ENCODE data around the gene FOXA3. TPM values are rescaled to one million over a fixed set of nuclear protein-coding genes. Genes with fewer than 3 reads are reported as not detected.
"Not testable (repeated sequence)": the region's sequence is repeated elsewhere in the genome, so short reads cannot be mapped to it uniquely, and the experiment has no call there.

FOXA3 gene
- total RNA-seq, 1 donor from 2014 or later: not detected

GRCh38 chr19:45828523-45828922 is 35.6 kb upstream of the FOXA3 start:
- DNase-seq (ENCODE audit: low spot score): no peak

- no peak for DNase-seq (ENCODE audit: low spot score)
These were observed 35.2 kb upstream of the FOXA3 start for GRCh38 chr19:45828945-45829344.

- no peak for DNase-seq (ENCODE audit: low spot score)
These were observed 29.2 kb upstream of the FOXA3 start for GRCh38 chr19:45834970-45835369.

GRCh38 chr19:45842198-45842597 is 21.9 kb upstream of the FOXA3 start:
- no peak for DNase-seq (ENCODE audit: low spot score)

DNA sequence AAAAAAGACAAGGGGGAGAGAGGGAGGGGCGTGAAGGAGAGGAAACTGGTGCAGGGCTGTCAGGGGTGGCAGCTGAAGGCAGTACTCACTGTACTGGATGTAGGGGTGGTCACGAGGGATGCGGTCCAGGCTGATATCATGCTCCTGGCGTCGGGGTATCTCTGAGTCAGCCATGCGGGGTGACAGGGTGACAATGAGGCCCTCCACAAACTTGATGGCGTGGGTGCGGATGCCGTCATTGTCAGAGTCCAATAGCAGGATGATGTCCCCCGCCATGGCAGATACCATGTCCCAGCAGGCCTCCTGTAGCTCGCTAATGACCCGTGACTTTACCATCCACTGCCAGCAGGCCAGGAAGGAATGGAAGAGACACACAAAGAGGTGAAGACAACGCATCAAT is 16.5 kb upstream of the FOXA3 start:
- no peak for DNase-seq (ENCODE audit: low spot score)

DNA sequence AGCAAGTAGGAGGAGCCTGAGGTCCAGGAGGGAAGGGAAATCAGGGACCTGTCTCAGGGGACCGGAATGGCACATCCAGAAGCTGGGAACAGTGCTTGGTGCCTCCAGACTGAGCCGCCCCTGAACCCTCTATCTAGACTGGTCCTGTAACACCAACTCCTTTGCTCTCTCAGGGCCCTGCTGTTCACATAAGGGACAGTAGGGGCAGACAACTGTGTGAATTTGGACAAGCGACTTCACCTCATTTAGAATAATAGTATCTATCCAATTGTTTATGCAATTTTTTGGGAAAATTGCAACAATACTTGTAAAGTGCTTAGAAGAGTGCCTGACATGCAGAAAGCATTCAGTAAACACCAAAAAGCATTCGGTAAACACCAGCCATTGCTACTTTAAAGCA is 15.2 kb upstream of the FOXA3 start:
- no peak for DNase-seq (ENCODE audit: low spot score)

- DNase-seq (ENCODE audit: low spot score): no peak
These were observed 11.9 kb upstream of the FOXA3 start for GRCh38 chr19:45852145-45852750.

DNA sequence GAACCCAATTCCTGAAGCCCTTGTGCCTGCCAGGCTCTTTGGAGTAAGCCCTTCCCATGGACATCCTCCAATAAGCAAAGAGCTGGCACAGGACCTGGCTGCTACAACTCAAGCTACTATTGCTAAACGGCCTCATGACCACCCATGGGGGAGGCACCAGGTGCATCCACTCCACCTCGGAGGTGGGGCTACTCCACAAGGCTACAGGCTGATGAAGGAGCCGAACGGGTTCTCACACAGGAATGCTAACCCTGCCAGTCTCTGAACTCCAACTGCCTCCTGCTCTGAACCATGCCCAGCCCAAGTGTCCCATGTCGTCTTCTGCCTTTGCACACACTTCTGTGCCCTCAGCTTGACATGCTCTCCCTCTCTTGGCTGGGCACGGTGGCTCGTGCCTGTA is 11.1 kb upstream of the FOXA3 start:
- DNase-seq (ENCODE audit: low spot score): no peak

DNA sequence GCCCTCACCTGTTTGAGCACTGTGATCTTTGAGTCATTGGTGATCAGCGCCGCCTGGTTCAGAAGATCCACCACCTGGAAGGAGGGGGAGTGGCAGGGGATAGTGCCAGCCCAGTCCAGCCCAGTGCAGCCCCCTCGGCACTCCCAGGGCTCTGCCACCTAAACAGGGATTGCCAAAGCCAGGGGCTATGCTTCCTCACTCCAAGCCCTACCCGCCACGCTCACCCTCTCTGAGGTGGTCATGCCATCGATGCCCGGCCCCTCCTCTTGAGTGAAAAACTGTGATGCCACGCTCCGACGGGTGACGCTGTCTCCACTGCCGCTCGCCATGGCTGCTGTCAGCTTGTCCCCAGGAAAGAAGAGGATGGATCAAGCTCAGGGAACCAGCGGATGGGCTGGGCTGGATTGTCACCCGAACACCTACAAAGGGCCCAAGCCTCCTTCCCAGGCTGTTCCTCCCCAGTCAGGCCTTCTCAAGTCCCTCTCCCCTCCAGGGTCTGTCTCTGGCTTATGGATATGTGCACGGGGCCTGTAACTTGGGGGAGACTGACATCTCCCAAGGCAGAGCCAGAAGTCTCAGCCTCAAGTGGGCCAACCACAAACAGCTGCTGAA is 9.9 kb upstream of the FOXA3 start:
- no peak for DNase-seq (ENCODE audit: low spot score)

GRCh38 chr19:45860359-45861259 is 3.5 kb upstream of the FOXA3 start:
- DNase-seq (ENCODE audit: low spot score): no peak

GRCh38 chr19:45862271-45862563 is 1.9 kb upstream of the FOXA3 start:
- no peak for DNase-seq (ENCODE audit: low spot score)

DNA sequence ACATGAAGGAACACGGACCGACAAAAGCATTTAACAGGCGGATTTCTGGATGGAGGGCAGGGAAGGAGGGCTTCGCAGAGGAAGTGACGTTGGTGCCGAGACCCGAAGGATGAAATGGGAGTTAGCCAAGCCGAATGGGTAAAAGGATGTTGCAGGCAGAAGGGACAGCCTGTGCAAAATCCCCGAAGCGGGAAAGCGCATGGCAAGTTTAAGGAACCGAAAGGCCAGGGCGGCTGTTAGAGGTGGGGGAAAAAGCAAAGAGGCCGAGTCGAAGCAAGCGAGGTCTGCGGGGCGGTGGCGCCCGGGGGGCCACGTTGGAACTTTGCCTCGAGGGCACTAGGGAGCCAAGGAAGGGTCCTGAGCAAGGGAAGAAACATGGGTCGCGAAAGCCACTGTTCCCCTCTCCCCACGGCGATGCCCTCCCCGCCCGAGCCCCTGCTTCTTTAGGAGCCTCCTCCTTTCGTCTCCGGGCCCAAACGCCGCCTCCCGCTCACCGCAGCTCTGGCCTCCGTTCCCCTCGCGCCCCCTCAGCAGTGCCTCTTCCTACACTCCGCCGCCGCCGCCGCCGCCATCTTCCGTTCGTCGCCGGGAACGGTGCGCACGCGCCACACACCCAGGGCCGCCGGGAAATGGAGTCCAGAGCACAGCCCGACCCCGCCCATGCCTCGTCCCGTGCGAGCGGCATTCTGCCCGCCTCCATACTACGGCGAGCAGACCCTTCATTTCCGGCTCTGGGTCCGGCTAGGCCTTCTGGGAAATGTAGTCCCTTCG is 1.4 kb upstream of the FOXA3 start, which contains the start of gene SYMPK:
TSS of gene SYMPK (minus strand) at position 584 of the 771 bp plus-strand sequence. CDS start 8,652 bp downstream, outside the sequence.
- DNase-seq (ENCODE audit: low spot score): peak; percentile 99

DNA sequence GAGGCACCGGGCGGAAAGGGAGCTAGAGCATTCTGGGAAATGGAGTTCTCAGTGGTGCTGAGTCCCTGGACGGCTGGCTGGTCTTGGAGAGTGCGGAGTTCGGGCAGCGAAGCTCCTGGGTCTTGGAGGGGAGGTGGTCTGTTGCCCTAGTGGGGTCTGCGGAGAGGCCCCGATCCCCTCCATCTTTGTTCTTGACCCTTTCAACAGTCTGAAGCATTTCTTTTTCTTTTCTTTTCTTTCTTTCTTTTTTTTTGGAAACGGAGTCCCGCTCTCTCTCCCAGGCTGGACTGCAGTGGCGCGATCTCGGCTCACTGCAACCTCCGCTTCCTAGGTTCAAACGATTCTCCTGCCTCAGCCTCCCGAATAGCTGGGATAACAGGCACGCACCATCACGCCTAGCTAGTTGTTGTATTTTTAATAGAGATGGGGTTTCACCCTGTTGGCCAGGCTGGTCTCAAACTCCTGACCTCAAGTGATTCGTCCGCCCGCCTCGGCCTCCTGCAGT is 739 bp upstream of the FOXA3 start:
- no peak for DNase-seq (ENCODE audit: low spot score)

- DNase-seq (ENCODE audit: low spot score): no peak
These were observed 530 bp downstream of the FOXA3 start for GRCh38 chr19:45864629-45865082.

DNA sequence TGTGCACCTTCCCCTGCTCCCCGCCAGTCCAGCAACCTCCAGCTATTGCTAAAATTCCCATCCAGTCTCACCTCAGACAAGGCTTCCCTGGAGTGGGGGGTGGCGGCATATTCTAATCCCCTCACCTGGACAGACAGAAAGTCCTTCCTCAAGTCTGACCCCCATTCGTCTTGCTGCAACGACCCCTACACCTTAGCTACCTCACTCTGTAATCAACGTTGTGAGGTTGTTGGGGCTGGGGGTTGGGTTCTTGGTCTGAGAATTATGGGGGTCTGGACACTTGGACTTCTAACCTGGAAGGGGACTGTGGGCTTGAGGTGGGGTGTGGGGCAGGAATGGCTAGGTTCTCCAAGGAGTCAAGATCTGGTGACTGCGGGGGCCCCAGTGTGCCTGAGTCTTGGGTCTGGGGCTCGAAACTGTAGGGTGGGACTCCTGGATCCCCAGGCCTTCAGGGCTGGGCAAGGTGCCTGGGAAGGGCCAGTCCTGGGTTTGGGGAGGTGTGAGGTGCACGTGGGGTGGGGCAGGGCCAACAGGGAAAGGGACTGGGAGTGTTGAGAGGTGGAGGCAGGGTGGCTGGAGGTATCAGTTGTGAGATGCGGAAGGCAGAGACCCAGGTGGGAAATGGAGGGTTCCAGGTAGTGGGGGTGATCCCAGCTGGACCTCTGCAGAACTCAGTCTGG is 1.3 kb downstream of the FOXA3 start:
- no peak for DNase-seq (ENCODE audit: low spot score)

GRCh38 chr19:45866400-45867176 is 2.5 kb downstream of the FOXA3 start:
- DNase-seq (ENCODE audit: low spot score): no peak

DNA sequence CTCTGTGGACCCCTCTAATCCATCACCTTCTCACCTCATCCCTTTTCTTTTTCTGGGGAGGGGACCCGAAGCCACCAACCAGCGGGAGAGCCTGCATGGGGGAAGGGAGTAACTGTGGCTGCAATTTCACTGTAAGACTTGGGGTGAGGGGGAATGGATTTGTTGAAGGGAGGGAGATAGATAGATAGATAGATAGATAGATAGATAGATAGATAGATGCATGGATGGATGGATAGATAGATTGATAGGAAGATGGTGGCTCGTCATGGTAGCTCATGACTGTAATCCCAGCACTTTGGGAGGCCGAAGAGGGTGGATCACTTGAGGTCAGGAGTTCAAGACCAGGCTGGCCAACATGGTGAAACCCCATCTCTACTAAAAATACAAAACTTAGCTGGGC is 3.1 kb downstream of the FOXA3 start:
- not testable (repeated sequence) for DNase-seq (ENCODE audit: low spot score)

DNA sequence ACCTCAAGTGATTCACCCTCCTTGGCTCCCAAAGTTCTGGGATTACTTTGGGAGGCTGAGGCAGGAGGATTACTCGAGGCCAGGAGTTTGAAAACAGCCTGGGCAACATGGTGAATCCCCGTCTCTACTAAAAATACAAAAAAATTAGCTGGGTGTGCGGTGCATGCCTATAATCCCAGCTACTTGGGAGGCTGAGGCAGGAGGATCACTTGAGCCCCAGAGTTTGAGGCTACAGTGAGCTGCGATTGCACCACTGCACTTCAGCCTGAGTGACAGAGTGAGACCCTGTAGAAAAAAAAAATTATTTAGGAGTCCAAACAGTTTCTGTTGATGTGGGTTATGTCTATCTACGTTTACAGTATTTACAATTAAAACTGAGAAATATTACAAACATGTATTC is 6.7 kb downstream of the FOXA3 start:
- no peak for DNase-seq (ENCODE audit: low spot score)

DNA sequence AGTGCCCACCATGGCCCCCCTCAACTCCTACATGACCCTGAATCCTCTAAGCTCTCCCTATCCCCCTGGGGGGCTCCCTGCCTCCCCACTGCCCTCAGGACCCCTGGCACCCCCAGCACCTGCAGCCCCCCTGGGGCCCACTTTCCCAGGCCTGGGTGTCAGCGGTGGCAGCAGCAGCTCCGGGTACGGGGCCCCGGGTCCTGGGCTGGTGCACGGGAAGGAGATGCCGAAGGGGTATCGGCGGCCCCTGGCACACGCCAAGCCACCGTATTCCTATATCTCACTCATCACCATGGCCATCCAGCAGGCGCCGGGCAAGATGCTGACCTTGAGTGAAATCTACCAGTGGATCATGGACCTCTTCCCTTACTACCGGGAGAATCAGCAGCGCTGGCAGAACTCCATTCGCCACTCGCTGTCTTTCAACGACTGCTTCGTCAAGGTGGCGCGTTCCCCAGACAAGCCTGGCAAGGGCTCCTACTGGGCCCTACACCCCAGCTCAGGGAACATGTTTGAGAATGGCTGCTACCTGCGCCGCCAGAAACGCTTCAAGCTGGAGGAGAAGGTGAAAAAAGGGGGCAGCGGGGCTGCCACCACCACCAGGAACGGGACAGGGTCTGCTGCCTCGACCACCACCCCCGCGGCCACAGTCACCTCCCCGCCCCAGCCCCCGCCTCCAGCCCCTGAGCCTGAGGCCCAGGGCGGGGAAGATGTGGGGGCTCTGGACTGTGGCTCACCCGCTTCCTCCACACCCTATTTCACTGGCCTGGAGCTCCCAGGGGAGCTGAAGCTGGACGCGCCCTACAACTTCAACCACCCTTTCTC is 8.2 kb downstream of the FOXA3 start:
- no peak for DNase-seq (ENCODE audit: low spot score)

Data from ureter (tissue), 1 donor.